HEK293 (cell line): ENCODE data around the gene PPP5C.
"Not testable (repeated sequence)": the region's sequence is repeated elsewhere in the genome, so short reads cannot be mapped to it uniquely, and the experiment has no call there.

ENCODE experiments used
- ZBTB1 ChIP-seq: fragments of 450-650 bp; formaldehyde crosslinking; IDR thresholded peaks from 2 replicates; pipeline ENCODE4 v1.5.1; 2016; ENCODE audit warnings: missing biosample characterization, missing genetic modification characterization
- ZBTB21 ChIP-seq: fragments of 450-650 bp; formaldehyde crosslinking; IDR thresholded peaks from 2 replicates; pipeline ENCODE4 v1.5.1; 2017; ENCODE audit warnings: missing biosample characterization, missing genetic modification characterization
- ZSCAN30 ChIP-seq: fragments of 450-650 bp; IDR thresholded peaks from 2 replicates; pipeline ENCODE4 v1.5.1; 2018; ENCODE audit warnings: missing biosample characterization, mild to moderate bottlenecking, missing genetic modification characterization, moderate library complexity
- TF ChIP-seq, protein P1 (sequence below): fragments of 450-650 bp; formaldehyde crosslinking; IDR thresholded peaks from 2 replicates; pipeline ENCODE4 v1.5.1; 2016; ENCODE audit warnings: missing biosample characterization, missing genetic modification characterization
- TF ChIP-seq, protein P2 (sequence below): fragments of 450-650 bp; formaldehyde crosslinking; IDR thresholded peaks from 2 replicates; pipeline ENCODE4 v1.5.1; 2016; ENCODE audit warnings: missing biosample characterization, missing genetic modification characterization
- TF ChIP-seq, protein P3 (sequence below): fragments of 450-650 bp; IDR thresholded peaks from 2 replicates; pipeline ENCODE4 v1.5.1; 2018; ENCODE audit warnings: missing biosample characterization, missing genetic modification characterization

DNA sequence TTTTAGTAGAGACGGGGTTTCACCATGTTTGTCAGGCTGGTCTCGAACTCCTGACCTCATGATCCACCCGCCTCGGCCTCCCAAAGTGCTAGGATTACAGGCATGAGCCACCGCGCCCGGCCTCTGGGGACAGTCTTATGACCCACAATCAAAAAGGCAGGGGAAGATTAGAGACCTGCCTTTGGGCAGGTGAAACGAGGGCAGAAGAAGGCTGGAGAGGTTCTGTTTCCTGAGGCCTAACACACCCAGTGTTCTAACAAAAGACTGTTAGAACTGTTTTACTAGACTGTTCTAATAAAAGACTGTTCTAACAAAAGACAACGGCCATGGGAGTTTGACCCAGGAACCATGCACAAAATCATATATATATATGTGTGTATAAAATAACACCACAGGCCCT, 23.7 kb upstream of the PPP5C start:
- TF ChIP-seq, protein P1, sequence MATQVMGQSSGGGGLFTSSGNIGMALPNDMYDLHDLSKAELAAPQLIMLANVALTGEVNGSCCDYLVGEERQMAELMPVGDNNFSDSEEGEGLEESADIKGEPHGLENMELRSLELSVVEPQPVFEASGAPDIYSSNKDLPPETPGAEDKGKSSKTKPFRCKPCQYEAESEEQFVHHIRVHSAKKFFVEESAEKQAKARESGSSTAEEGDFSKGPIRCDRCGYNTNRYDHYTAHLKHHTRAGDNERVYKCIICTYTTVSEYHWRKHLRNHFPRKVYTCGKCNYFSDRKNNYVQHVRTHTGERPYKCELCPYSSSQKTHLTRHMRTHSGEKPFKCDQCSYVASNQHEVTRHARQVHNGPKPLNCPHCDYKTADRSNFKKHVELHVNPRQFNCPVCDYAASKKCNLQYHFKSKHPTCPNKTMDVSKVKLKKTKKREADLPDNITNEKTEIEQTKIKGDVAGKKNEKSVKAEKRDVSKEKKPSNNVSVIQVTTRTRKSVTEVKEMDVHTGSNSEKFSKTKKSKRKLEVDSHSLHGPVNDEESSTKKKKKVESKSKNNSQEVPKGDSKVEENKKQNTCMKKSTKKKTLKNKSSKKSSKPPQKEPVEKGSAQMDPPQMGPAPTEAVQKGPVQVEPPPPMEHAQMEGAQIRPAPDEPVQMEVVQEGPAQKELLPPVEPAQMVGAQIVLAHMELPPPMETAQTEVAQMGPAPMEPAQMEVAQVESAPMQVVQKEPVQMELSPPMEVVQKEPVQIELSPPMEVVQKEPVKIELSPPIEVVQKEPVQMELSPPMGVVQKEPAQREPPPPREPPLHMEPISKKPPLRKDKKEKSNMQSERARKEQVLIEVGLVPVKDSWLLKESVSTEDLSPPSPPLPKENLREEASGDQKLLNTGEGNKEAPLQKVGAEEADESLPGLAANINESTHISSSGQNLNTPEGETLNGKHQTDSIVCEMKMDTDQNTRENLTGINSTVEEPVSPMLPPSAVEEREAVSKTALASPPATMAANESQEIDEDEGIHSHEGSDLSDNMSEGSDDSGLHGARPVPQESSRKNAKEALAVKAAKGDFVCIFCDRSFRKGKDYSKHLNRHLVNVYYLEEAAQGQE = not testable (repeated sequence)
- TF ChIP-seq, protein P2, sequence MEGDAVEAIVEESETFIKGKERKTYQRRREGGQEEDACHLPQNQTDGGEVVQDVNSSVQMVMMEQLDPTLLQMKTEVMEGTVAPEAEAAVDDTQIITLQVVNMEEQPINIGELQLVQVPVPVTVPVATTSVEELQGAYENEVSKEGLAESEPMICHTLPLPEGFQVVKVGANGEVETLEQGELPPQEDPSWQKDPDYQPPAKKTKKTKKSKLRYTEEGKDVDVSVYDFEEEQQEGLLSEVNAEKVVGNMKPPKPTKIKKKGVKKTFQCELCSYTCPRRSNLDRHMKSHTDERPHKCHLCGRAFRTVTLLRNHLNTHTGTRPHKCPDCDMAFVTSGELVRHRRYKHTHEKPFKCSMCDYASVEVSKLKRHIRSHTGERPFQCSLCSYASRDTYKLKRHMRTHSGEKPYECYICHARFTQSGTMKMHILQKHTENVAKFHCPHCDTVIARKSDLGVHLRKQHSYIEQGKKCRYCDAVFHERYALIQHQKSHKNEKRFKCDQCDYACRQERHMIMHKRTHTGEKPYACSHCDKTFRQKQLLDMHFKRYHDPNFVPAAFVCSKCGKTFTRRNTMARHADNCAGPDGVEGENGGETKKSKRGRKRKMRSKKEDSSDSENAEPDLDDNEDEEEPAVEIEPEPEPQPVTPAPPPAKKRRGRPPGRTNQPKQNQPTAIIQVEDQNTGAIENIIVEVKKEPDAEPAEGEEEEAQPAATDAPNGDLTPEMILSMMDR (tag by site-specific recombination) = not testable (repeated sequence)
- TF ChIP-seq ZSCAN30; ZBTB21 (tag by site-specific recombination); ZBTB1: not testable (repeated sequence)
- TF ChIP-seq, protein P3, sequence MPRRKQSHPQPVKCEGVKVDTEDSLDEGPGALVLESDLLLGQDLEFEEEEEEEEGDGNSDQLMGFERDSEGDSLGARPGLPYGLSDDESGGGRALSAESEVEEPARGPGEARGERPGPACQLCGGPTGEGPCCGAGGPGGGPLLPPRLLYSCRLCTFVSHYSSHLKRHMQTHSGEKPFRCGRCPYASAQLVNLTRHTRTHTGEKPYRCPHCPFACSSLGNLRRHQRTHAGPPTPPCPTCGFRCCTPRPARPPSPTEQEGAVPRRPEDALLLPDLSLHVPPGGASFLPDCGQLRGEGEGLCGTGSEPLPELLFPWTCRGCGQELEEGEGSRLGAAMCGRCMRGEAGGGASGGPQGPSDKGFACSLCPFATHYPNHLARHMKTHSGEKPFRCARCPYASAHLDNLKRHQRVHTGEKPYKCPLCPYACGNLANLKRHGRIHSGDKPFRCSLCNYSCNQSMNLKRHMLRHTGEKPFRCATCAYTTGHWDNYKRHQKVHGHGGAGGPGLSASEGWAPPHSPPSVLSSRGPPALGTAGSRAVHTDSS = not testable (repeated sequence)
